GM23248 (cell line): ENCODE measurements around the gene MFSD1. TPM values are rescaled to one million over a fixed set of nuclear protein-coding genes. Genes with fewer than 3 reads are reported as not detected.

Source experiments
- DNase-seq: peaks from one replicate; pipeline ENCODE4 v3.0.0-alpha.2; 2015
- H2AFZ ChIP-seq: fragments of 200-600 bp; sonication (generic); 2 replicates; pipeline ENCODE4 v1.6.1; 2016; ENCODE audit warnings: antibody characterized with exemption
- H3F3A ChIP-seq: fragments of 200-600 bp; sonication (generic); 2 replicates; pipeline ENCODE4 v1.6.1; 2016; ENCODE audit warnings: mild to moderate bottlenecking, antibody characterized with exemption, mixed run types; ENCODE audit not compliant: insufficient read depth
- H3K27ac ChIP-seq: fragments of 200-600 bp; sonication (generic); 2 replicates; pipeline ENCODE4 v1.5.1; 2016; ENCODE audit warnings: mild to moderate bottlenecking
- H3K27me3 ChIP-seq: fragments of 200-600 bp; sonication (generic); replicated peaks from 2 replicates; pipeline ENCODE4 v1.6.1; 2016; ENCODE audit warnings: mild to moderate bottlenecking; ENCODE audit not compliant: insufficient read depth
- H3K36me3 ChIP-seq: fragments of 200-600 bp; sonication (generic); 2 replicates; pipeline ENCODE4 v1.6.1; 2016; ENCODE audit warnings: low read depth, mild to moderate bottlenecking
- H3K4me1 ChIP-seq: fragments of 200-600 bp; sonication (generic); 2 replicates; pipeline ENCODE4 v1.6.1; 2016; ENCODE audit warnings: mild to moderate bottlenecking; ENCODE audit not compliant: insufficient read depth
- H3K4me2 ChIP-seq: fragments of 200-600 bp; sonication (generic); one replicate; pipeline ENCODE4 v1.6.1; 2016; ENCODE audit warnings: mild to moderate bottlenecking; ENCODE audit not compliant: unreplicated experiment
- H3K4me3 ChIP-seq: fragments of 200-600 bp; sonication (generic); 2 replicates; pipeline ENCODE4 v1.5.1; 2016; ENCODE audit warnings: mild to moderate bottlenecking
- H3K79me2 ChIP-seq: fragments of 200-600 bp; sonication (generic); 2 replicates; pipeline ENCODE4 v1.6.1; 2016; ENCODE audit warnings: mild to moderate bottlenecking; ENCODE audit not compliant: insufficient read depth
- H3K9ac ChIP-seq: fragments of 200-600 bp; sonication (generic); 2 replicates; pipeline ENCODE4 v1.6.1; 2016; ENCODE audit warnings: mild to moderate bottlenecking
- H3K9me2 ChIP-seq: fragments of 200-600 bp; sonication (generic); 2 replicates; pipeline ENCODE4 v1.6.1; 2016; ENCODE audit warnings: mixed run types, mild to moderate bottlenecking, moderate library complexity; ENCODE audit not compliant: insufficient read depth
- H3K9me3 ChIP-seq: fragments of 200-600 bp; sonication (generic); one replicate; pipeline ENCODE4 v1.6.1; 2017; ENCODE audit warnings: low read depth
- H4K20me1 ChIP-seq: fragments of 200-600 bp; sonication (generic); 2 replicates; pipeline ENCODE4 v1.6.0; 2016; ENCODE audit not compliant: insufficient read depth
- EZH2 ChIP-seq: fragments of 200-600 bp; sonication (generic); IDR thresholded peaks from 2 replicates; pipeline ENCODE4 v1.6.1; 2018; ENCODE audit warnings: antibody characterized with exemption, mild to moderate bottlenecking; ENCODE audit not compliant: insufficient read depth, poor library complexity, severe bottlenecking
- EZH2phosphoT487 ChIP-seq: fragments of 200-600 bp; sonication (generic); IDR thresholded peaks from 2 replicates; pipeline ENCODE4 v1.6.1; 2018; ENCODE audit warnings: antibody characterized with exemption, moderate library complexity, mild to moderate bottlenecking, low read depth; ENCODE audit not compliant: insufficient read depth
- WGBS, 2 experiments: methylation state at CpG; one replicate each; pipeline ENCODE4 v1.1.6; 2015 to 2017; ENCODE audit warnings: low lambda C conversion rate in 2 of 2, low coverage in 1 of 2; ENCODE audit errors: missing lambda C conversion rate in 2 of 2; 5-methylcytosine and 5-hydroxymethylcytosine counted together
- in situ Hi-C: fragments of 300-500 bp; cut with MboI; formaldehyde crosslinking; loops from 2 replicates; pipeline ENCODE4 v1.15.0; 2020
- polyA plus RNA-seq: library from polyadenylated mRNA; unstranded; fragments of >200 nt; fragmentation: Nextera tagmentation; extraction: Ambion mirVana; gene quantifications from 2 replicates; pipeline ENCODE4 v1.2.1, GENCODE V29; 2016
- total RNA-seq: library from RNA; depleted of rRNA; stranded (reverse); fragments of >200 nt; shearing (Covaris generic); gene quantifications from 2 replicates; pipeline ENCODE4 v1.2.3, GENCODE V29; 2014

The MFSD1 gene
- total and polyA plus RNA-seq, 2 experiments from 2014 or later = 100 to 177 TPM

DNA sequence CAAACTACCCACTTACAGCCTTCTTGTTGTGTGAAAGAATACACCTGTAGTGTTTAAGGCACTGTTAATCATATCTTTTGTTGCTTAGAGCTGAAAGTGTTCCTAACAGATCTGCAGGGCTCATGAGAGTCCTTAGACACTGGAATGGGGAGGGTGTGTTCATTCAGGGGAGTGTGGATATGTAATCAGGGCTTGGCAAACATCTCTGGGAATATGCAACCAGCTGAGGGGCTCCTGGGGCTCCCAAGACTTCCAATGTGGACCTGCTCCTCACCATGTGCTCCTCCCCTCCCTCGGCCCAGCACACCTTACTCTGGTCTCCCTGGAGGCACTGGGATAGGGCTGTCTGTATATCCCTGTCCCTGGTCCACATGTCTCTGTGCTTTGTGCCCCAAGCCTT, 30.3 kb upstream of the MFSD1 start:
- TF ChIP-seq EZH2 = no peak
- no peak for TF ChIP-seq EZH2phosphoT487
- Histone ChIP-seq H3K9me3 (no peaks in the 10 kb centered on the region), H4K20me1 (no peaks in the 10 kb centered on the region), H3K79me2 (no peaks in the 10 kb centered on the region), H2AFZ (no peak overlapping the region), H3K4me2 (no peak overlapping the region), H3K9me2 (no peaks in the 10 kb centered on the region), H3K36me3 (no peaks in the 10 kb centered on the region), H3K27ac (no peak overlapping the region), H3K27me3 (no peaks in the 10 kb centered on the region), H3K9ac (no peak overlapping the region), H3K4me1 (peaks cover 30% of the 10 kb centered on the region), H3F3A (peaks cover 29% of the 10 kb centered on the region), H3K4me3 (no peak overlapping the region)
- no peak for DNase-seq
- in situ Hi-C loops = no loop called here
- 100% methylated on average over 1 of the region's 1 CpG for WGBS, 2 experiments

DNA sequence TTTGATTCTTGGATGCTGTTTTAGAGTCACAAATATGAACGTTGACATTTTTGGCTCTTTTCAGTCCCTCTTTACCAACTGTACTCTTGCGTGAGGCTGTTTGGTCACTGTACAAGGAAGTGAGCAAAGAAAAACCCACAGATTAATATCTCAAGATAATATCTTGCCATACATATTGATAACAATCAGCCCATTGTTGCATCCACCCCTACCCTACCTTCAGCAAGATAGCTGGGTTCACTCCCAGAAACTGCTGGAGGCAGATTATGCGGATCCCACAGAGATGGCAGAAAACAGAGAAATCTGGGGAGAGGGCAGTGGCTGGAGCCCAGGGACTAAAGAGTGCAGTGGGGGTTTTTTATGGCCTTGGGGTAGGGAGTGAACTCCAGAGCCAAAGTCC, 29.9 kb upstream of the MFSD1 start:
- no peak for DNase-seq
- Histone ChIP-seq H3K9me3 (no peaks in the 10 kb centered on the region), H3K4me2 (no peak overlapping the region), H3K79me2 (no peaks in the 10 kb centered on the region), H3K27ac (no peak overlapping the region), H3K9me2 (no peaks in the 10 kb centered on the region), H3K4me1 (peaks cover 30% of the 10 kb centered on the region), H3K27me3 (no peaks in the 10 kb centered on the region), H3F3A (peaks cover 29% of the 10 kb centered on the region), H3K9ac (no peak overlapping the region), H4K20me1 (no peaks in the 10 kb centered on the region), H2AFZ (no peak overlapping the region), H3K36me3 (no peaks in the 10 kb centered on the region), H3K4me3 (no peak overlapping the region)
- in situ Hi-C loops = no loop called here
- no peak for TF ChIP-seq EZH2phosphoT487
- no peak for TF ChIP-seq EZH2
- 76 to 84% methylated on average over 3 of the region's 3 CpGs for WGBS, 2 experiments

DNA sequence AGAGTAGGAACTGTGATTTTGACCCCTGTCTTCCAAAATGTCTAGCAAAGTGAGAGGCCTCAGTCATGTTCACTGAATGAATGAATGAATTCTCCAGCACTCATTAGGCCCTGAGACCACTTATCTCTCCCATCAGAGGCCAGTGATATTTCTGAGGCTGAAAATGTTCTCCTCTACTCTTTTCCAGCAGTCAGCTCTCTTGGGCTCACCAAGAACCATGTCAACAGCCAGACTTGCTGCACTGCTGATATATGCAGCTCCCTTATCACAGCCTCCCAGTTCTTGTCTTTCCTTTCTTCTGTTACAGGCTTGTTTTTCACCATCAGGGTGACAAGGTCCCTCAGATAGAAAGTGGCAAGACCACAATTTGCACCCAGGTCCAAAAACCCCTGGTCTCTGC, 28.7 kb upstream of the MFSD1 start:
- Histone ChIP-seq H3K9ac (no peak overlapping the region), H3K27me3 (no peaks in the 10 kb centered on the region), H3K4me3 (no peak overlapping the region), H3F3A (peaks cover 24% of the 10 kb centered on the region), H3K9me2 (no peaks in the 10 kb centered on the region), H3K4me1 (peaks cover 24% of the 10 kb centered on the region), H3K36me3 (no peaks in the 10 kb centered on the region), H3K79me2 (no peaks in the 10 kb centered on the region), H2AFZ (no peak overlapping the region), H4K20me1 (no peaks in the 10 kb centered on the region), H3K9me3 (no peaks in the 10 kb centered on the region), H3K4me2 (no peak overlapping the region), H3K27ac (no peak overlapping the region)
- TF ChIP-seq EZH2 (no peak), EZH2phosphoT487 (no peak)
- in situ Hi-C loops = no loop called here
- no peak for DNase-seq

DNA sequence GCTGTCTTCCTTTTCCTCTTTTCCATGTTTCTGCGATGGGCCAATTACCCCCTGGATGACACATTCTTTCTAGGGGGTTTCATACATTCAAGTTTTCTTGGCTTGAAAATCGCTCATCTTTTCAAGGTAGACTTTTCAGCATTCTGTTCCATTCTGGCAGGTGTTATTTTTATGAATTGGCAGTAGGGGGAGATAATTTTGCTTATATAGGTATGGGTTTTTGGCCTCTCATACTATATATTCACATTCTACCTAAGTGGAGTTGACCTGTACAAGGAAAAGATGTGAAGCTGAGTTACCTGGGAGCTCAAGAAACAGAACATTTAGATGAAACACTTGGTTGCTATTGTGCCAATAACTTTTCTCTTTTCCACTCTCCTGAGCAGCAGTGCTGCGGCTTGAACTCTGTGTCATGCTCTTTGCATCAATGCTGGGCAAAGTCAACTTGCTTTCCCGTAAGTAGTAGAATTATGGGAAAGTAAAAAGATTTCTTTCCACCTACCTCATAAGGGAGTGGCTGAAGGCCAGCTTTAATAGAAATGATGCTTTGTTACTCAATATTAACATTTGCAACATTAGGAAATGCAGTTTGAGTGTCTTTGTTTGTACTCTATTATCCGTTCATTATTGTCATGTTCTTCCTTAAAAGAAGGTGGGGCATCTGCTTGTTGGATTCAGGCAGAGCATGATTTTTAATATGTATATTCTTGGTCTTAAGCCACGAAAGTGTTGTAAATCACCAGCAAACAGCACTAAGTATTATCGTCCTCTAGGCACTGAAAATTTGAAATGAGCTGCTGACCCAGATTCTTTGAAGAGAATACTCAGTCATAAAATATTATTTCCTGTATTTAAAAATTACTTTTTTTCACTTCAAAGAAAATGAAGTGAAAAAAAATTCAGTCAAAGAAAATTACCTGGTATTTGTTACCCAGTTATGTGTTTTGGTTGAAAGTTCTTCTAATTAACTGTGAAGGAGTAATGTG, 27.7 kb upstream of the MFSD1 start:
- no peak overlapping the region for H3K27ac ChIP-seq
- DNase-seq = no peak
- H3K9ac ChIP-seq = no peak overlapping the region
- H2AFZ ChIP-seq = no peak overlapping the region
- no peaks in the 10 kb centered on the region for H3K27me3 ChIP-seq
- WGBS, 2 experiments = 89 to 96% methylated on average over 7 of the region's 7 CpGs
- no peaks in the 10 kb centered on the region for H3K9me3 ChIP-seq
- no peak for TF ChIP-seq EZH2
- TF ChIP-seq EZH2phosphoT487 = no peak
- no peaks in the 10 kb centered on the region for H4K20me1 ChIP-seq
- in situ Hi-C loops = no loop called here
- H3K36me3 ChIP-seq = no peaks in the 10 kb centered on the region
- H3K4me2 ChIP-seq = no peak overlapping the region
- peaks cover 15% of the 10 kb centered on the region for H3F3A ChIP-seq
- peaks cover 15% of the 10 kb centered on the region for H3K4me1 ChIP-seq
- no peaks in the 10 kb centered on the region for H3K79me2 ChIP-seq
- no peaks in the 10 kb centered on the region for H3K9me2 ChIP-seq
- H3K4me3 ChIP-seq = no peak overlapping the region
